ENCODE data around the gene RBM28.
"Not testable (repeated sequence)": the region's sequence is repeated elsewhere in the genome, so short reads cannot be mapped to it uniquely, and the experiment has no call there.

Gene RBM28

GRCh38 chr7:128347647-128348097 is 4.0 kb upstream of the RBM28 start:
- peak; percentile 62 for DNase-seq

GRCh38 chr7:128344431-128344774 is 695 bp upstream of the RBM28 start:
- no peak for DNase-seq

- no peak for DNase-seq
Measured at GRCh38 chr7:128341733-128342132, 2.0 kb downstream of the RBM28 start.

- no peak for DNase-seq
Measured at GRCh38 chr7:128335730-128336129, 8.0 kb downstream of the RBM28 start.

GRCh38 chr7:128324368-128324680 is 19.4 kb downstream of the RBM28 start:
- DNase-seq = no peak

GRCh38 chr7:128323459-128324367 is 20.0 kb downstream of the RBM28 start:
- DNase-seq = no peak

- DNase-seq = no peak
Measured at GRCh38 chr7:128323040-128323439, 20.7 kb downstream of the RBM28 start.

- no peak for DNase-seq
Measured at GRCh38 chr7:128322040-128322643, 21.6 kb downstream of the RBM28 start.

- DNase-seq = no peak
Measured at GRCh38 chr7:128321044-128321422, 22.7 kb downstream of the RBM28 start.

GRCh38 chr7:128318691-128319090 is 25.0 kb downstream of the RBM28 start:
- DNase-seq = no peak

GRCh38 chr7:128311013-128311412 is 32.7 kb downstream of the RBM28 start:
- no peak for DNase-seq

- no peak for DNase-seq
Measured at GRCh38 chr7:128310499-128310898, 33.2 kb downstream of the RBM28 start.

- no peak for DNase-seq
Measured at GRCh38 chr7:128309976-128310375, 33.7 kb downstream of the RBM28 start.

- no peak for DNase-seq
Measured at GRCh38 chr7:128309124-128309523, 34.6 kb downstream of the RBM28 start.

GRCh38 chr7:128307061-128307460 is 36.6 kb downstream of the RBM28 start:
- DNase-seq = no peak

- no peak for DNase-seq
Measured at GRCh38 chr7:128304212-128304611, 39.5 kb downstream of the RBM28 start.

GRCh38 chr7:128303643-128304042 is 40.1 kb downstream of the RBM28 start:
- DNase-seq = no peak

GRCh38 chr7:128303133-128303532 is 40.6 kb downstream of the RBM28 start:
- no peak for DNase-seq

GRCh38 chr7:128302139-128302538 is 41.6 kb downstream of the RBM28 start:
- no peak for DNase-seq

GRCh38 chr7:128299109-128299607 is 44.5 kb downstream of the RBM28 start:
- DNase-seq = no peak

- DNase-seq = not testable (repeated sequence)
Measured at GRCh38 chr7:128298004-128298403, 45.7 kb downstream of the RBM28 start.

- no peak for DNase-seq
Measured at GRCh38 chr7:128287556-128287955, 56.2 kb downstream of the RBM28 start.

- DNase-seq = no peak
Measured at GRCh38 chr7:128284102-128284501, 59.6 kb downstream of the RBM28 start.

GRCh38 chr7:128281605-128282380 is 61.9 kb downstream of the RBM28 start:
- DNase-seq = no peak
